MCF 10A (cell line): ENCODE data around the gene MORN5. TPM values are rescaled to one million over a fixed set of nuclear protein-coding genes. Genes with fewer than 3 reads are reported as not detected.

ENCODE experiments used
- BruUV-seq: library from RNA; stranded (reverse); fragments of 400-500 nt; replicated peaks from 2 replicates; lab custom pipeline; 2021; lab: Mats Ljungman, UMichigan
- CTCF ChIA-PET: fragments of 300-600 bp; sonication (Branson Sonifier 250); formaldehyde crosslinking; extraction: SDS; loops from one replicate; lab custom pipeline; 2021; ENCODE audit warnings: antibody characterized with exemption, inconsistent platforms; lab: Yijun Ruan, JAX
- POLR2A ChIA-PET: fragments of 300-600, 350-650 bp; sonication (Branson Sonifier 250); formaldehyde crosslinking; extraction: SDS; loops from one replicate; lab custom pipeline; 2020; ENCODE audit warnings: antibody characterized with exemption, inconsistent platforms; lab: Yijun Ruan, JAX
- DNase-seq: peaks from one replicate; pipeline ENCODE4 v3.0.0-alpha.2; 2018; ENCODE audit not compliant: unreplicated experiment
- H3K27ac Mint-ChIP-seq: one replicate; pipeline ENCODE4 v1.8.0; 2022; ENCODE audit warnings: mild to moderate bottlenecking, low read depth, mixed read lengths; ENCODE audit not compliant: unreplicated experiment
- H3K27me3 Mint-ChIP-seq: one replicate; pipeline ENCODE4 v1.8.0; 2022; ENCODE audit warnings: mixed read lengths; ENCODE audit not compliant: insufficient read depth, unreplicated experiment
- H3K36me3 Mint-ChIP-seq: one replicate; pipeline ENCODE4 v1.8.0; 2022; ENCODE audit warnings: mild to moderate bottlenecking, moderate library complexity, mixed read lengths; ENCODE audit not compliant: insufficient read depth, unreplicated experiment
- H3K4me1 Mint-ChIP-seq: one replicate; pipeline ENCODE4 v1.8.0; 2022; ENCODE audit warnings: mixed read lengths; ENCODE audit not compliant: insufficient read depth, unreplicated experiment
- H3K4me3 Mint-ChIP-seq: one replicate; pipeline ENCODE4 v1.8.0; 2022; ENCODE audit warnings: mild to moderate bottlenecking, moderate library complexity, mixed read lengths; ENCODE audit not compliant: unreplicated experiment
- H3K9me3 Mint-ChIP-seq: one replicate; pipeline ENCODE4 v1.8.0; 2022; ENCODE audit warnings: mixed read lengths; ENCODE audit not compliant: unreplicated experiment
- intact Hi-C: fragments of 100-400 bp; cut with micrococcal nuclease; formaldehyde crosslinking; loops from 2 replicates; pipeline ENCODE4 v1.14.1; 2022
- total RNA-seq: library from RNA; stranded (reverse); gene quantifications from 2 replicates; pipeline ENCODE4 v1.2.3, GENCODE V29; 2022
- TF ChIP-seq, protein P1 (sequence below): fragments of 200-600 bp; IDR thresholded peaks from one replicate; pipeline ENCODE4 v1.8.0; 2022; ENCODE audit warnings: antibody characterized with exemption, mild to moderate bottlenecking; ENCODE audit not compliant: unreplicated experiment

Gene MORN5
- total RNA-seq, 1 experiment from 2014 or later: not detected

GRCh38 chr9:122155796-122156195 is 3.9 kb upstream of the MORN5 start:
- Mint-ChIP-seq H3K27me3 (no peaks in the 10 kb centered on the region), H3K4me1 (peaks cover 37% of the 10 kb centered on the region), H3K9me3 (no peaks in the 10 kb centered on the region), H3K27ac (peak overlapping the region; percentile 54), H3K36me3 (peaks cover 23% of the 10 kb centered on the region), H3K4me3 (no peak overlapping the region)
- TF ChIP-seq, protein P1, sequence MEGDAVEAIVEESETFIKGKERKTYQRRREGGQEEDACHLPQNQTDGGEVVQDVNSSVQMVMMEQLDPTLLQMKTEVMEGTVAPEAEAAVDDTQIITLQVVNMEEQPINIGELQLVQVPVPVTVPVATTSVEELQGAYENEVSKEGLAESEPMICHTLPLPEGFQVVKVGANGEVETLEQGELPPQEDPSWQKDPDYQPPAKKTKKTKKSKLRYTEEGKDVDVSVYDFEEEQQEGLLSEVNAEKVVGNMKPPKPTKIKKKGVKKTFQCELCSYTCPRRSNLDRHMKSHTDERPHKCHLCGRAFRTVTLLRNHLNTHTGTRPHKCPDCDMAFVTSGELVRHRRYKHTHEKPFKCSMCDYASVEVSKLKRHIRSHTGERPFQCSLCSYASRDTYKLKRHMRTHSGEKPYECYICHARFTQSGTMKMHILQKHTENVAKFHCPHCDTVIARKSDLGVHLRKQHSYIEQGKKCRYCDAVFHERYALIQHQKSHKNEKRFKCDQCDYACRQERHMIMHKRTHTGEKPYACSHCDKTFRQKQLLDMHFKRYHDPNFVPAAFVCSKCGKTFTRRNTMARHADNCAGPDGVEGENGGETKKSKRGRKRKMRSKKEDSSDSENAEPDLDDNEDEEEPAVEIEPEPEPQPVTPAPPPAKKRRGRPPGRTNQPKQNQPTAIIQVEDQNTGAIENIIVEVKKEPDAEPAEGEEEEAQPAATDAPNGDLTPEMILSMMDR: no peak
- peak; percentile 5 for DNase-seq
- CTCF ChIA-PET: interaction anchor here (1.0 to 7.9 kb wide), 3 partner anchors 11 to 57 kb away, joined by 4 to 48 read pairs (median 5); no protein-coding TSS in a partner anchor
- intact Hi-C loops: no loop called here
- BruUV-seq: no TSS peak
- POLR2A ChIA-PET: interaction anchor here (1.6 to 2.5 kb wide), 2 partner anchors 30 to 109 kb away, joined by 3 to 14 read pairs; partner anchors contain the start of genes MRRF and RBM18

GRCh38 chr9:122158202-122158601 is 1.5 kb upstream of the MORN5 start:
- Mint-ChIP-seq H3K27me3 (peaks cover 4% of the 10 kb centered on the region), H3K36me3 (no peaks in the 10 kb centered on the region), H3K4me3 (peak overlapping the region; percentile 100), H3K9me3 (peaks cover 6% of the 10 kb centered on the region), H3K4me1 (peaks cover 34% of the 10 kb centered on the region), H3K27ac (no peak overlapping the region)
- CTCF ChIA-PET: interaction anchor here (0.6 to 7.9 kb wide), 9 partner anchors 8 to 341 kb away, joined by 3 to 48 read pairs (median 3); no protein-coding TSS in a partner anchor
- peak; percentile 48 for DNase-seq
- TF ChIP-seq, protein P1: peak; percentile 43
- intact Hi-C loops: loop anchor here (1.0 kb wide), 1 partner anchor 106 kb away; the partner anchor contains the start of genes MRRF and RBM18
- POLR2A ChIA-PET: interaction anchor here (1.2 to 3.2 kb wide), 5 partner anchors 9 to 106 kb away, joined by 3 to 37 read pairs (median 6); partner anchors contain the start of genes MRRF and RBM18
- BruUV-seq: no TSS peak

DNA sequence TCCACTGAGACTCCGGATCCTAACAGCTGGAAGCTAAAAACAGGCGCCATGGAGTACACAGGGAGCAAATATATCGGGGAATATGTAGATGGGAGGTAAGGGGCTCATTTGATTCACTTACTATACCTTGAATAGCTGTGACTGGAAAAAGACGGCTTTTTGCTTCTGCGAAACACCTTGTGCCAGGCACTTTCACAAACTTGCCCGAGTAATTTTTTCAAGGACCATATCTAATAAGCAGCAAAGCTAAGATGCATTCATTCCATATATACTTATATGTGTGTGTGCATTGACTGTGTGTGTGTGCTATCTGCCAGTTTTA is 178 bp downstream of the MORN5 start:
- ChIA-PET POLR2A (interaction anchor here (0.6 to 3.2 kb wide), 11 partner anchors 9 to 746 kb away, joined by 3 to 37 read pairs (median 3); partner anchors contain the start of genes MRRF, RBM18 and RC3H2), CTCF (interaction anchor here (0.6 to 7.9 kb wide), 5 partner anchors 9 to 1635 kb away, joined by 3 to 48 read pairs (median 4); partner anchors contain the start of genes MRRF and RBM18)
- Mint-ChIP-seq H3K27me3 (peaks cover 21% of the 10 kb centered on the region), H3K27ac (peak overlapping the region; percentile 96), H3K9me3 (peaks cover 6% of the 10 kb centered on the region), H3K4me1 (peaks cover 36% of the 10 kb centered on the region), H3K36me3 (no peaks in the 10 kb centered on the region), H3K4me3 (peak overlapping the region; percentile 100)
- no peak for DNase-seq
- no TSS peak for BruUV-seq
- intact Hi-C loops: no loop called here
- TF ChIP-seq, protein P1: no peak

- CTCF ChIA-PET: no interaction called here
Measured at GRCh38 chr9:122162415-122162814, 2.7 kb downstream of the MORN5 start.

More at GRCh38 chr9:122162415-122162814, 2.7 kb downstream of the MORN5 start:
- H3K4me1 Mint-ChIP-seq: peaks cover 19% of the 10 kb centered on the region
- POLR2A ChIA-PET: no interaction called here
- DNase-seq: no peak
- TF ChIP-seq, protein P1: no peak
- H3K9me3 Mint-ChIP-seq: peaks cover 6% of the 10 kb centered on the region
- H3K27ac Mint-ChIP-seq: no peak overlapping the region
- intact Hi-C loops: no loop called here
- peaks cover 34% of the 10 kb centered on the region for H3K27me3 Mint-ChIP-seq
- H3K36me3 Mint-ChIP-seq: no peaks in the 10 kb centered on the region
- no TSS peak for BruUV-seq
- H3K4me3 Mint-ChIP-seq: no peak overlapping the region
